ENCODE data around the gene DMRTC1B. TPM values are rescaled to one million over a fixed set of nuclear protein-coding genes. Genes with fewer than 3 reads are reported as not detected.

The DMRTC1B gene
- total RNA-seq, 2 experiments from 2014 or later: 2.0 to 2.3 TPM

Other genes starting within 250 kb of the DMRTC1B start
- gene HDAC8, start 204.0 kb upstream of the DMRTC1B start, total RNA-seq: 1 to 10 TPM; 5.8 to 6.8 TPM
- under 1 TPM; 0.39 to 0.63 TPM for gene PHKA1, start 62.6 kb upstream of the DMRTC1B start, total RNA-seq
- not detected for gene FAM236B, start 5.8 kb downstream of the DMRTC1B start, total RNA-seq
- gene FAM236D, start 31.3 kb downstream of the DMRTC1B start, total RNA-seq: not detected
- gene FAM236C, start 135.7 kb downstream of the DMRTC1B start, total RNA-seq: not detected
- not detected for gene FAM236A, start 161.3 kb downstream of the DMRTC1B start, total RNA-seq
- under 1 TPM; 0.50 to 0.85 TPM for gene DMRTC1, start 166.9 kb downstream of the DMRTC1B start, total RNA-seq
- gene PABPC1L2B, start 226.0 kb downstream of the DMRTC1B start, total RNA-seq: not detected